H9 (cell line): ENCODE measurements around the gene SNX5. TPM values are rescaled to one million over a fixed set of nuclear protein-coding genes. Genes with fewer than 3 reads are reported as not detected.

Source experiments
- DNase-seq: peaks from one replicate; pipeline ENCODE4 v3.0.0-alpha.2; 2017
- H2AFZ ChIP-seq: one replicate; pipeline ENCODE4 v1.6.1; 2013; ENCODE audit warnings: mild to moderate bottlenecking, low read length, control low read depth, moderate library complexity
- H2AK5ac ChIP-seq: 2 replicates; pipeline ENCODE4 v1.6.1; 2013; ENCODE audit warnings: low read length, control low read depth, mixed read lengths; ENCODE audit not compliant: insufficient read length
- H2BK120ac ChIP-seq: one replicate; pipeline ENCODE4 v1.6.1; 2013; ENCODE audit warnings: low read depth, mild to moderate bottlenecking, low read length, control low read depth, inconsistent platforms; ENCODE audit not compliant: poor library complexity, severe bottlenecking
- H2BK12ac ChIP-seq: 2 replicates; pipeline ENCODE4 v1.6.1; 2013; ENCODE audit warnings: low read length, control low read depth, mixed read lengths, low read depth; ENCODE audit not compliant: insufficient read length
- H2BK15ac ChIP-seq: 2 replicates; pipeline ENCODE4 v1.6.1; 2013; ENCODE audit warnings: low read depth, low read length, control low read depth
- H2BK20ac ChIP-seq: one replicate; pipeline ENCODE4 v1.6.1; 2013; ENCODE audit warnings: low read depth, mild to moderate bottlenecking, low read length, control low read depth, inconsistent platforms; ENCODE audit not compliant: poor library complexity, severe bottlenecking
- H2BK5ac ChIP-seq: 2 replicates; pipeline ENCODE4 v1.6.1; 2013; ENCODE audit warnings: low read length, control low read depth, mixed read lengths; ENCODE audit not compliant: insufficient read length
- H3K14ac ChIP-seq: 2 replicates; pipeline ENCODE4 v1.6.1; 2013; ENCODE audit warnings: low read length, control low read depth; ENCODE audit not compliant: insufficient read depth
- H3K18ac ChIP-seq: 2 replicates; pipeline ENCODE4 v1.6.1; 2013; ENCODE audit warnings: low read depth, mild to moderate bottlenecking, mixed read lengths, low read length, control low read depth; ENCODE audit not compliant: insufficient read length
- H3K23ac ChIP-seq: 2 replicates; pipeline ENCODE4 v1.6.1; 2013; ENCODE audit warnings: low read length, control low read depth, mixed read lengths, low read depth; ENCODE audit not compliant: insufficient read length
- H3K23me2 ChIP-seq: 2 replicates; pipeline ENCODE4 v1.6.1; 2013; ENCODE audit warnings: low read depth, mild to moderate bottlenecking, mixed read lengths, low read length, control low read depth; ENCODE audit not compliant: insufficient read length, poor library complexity, severe bottlenecking
- H3K27ac ChIP-seq: 2 replicates; pipeline ENCODE4 v1.5.1; 2013; ENCODE audit warnings: low read length, control low read depth, mixed read lengths, low read depth; ENCODE audit not compliant: insufficient read length
- H3K27me3 ChIP-seq: 2 replicates; pipeline ENCODE4 v1.6.1; 2013; ENCODE audit warnings: low read length, control low read depth, inconsistent platforms; ENCODE audit not compliant: insufficient read depth
- H3K4ac ChIP-seq: 2 replicates; pipeline ENCODE4 v1.6.1; 2013; ENCODE audit warnings: low read depth, mild to moderate bottlenecking, control low read depth, inconsistent platforms, low read length, moderate library complexity
- H3K4me1 ChIP-seq: 2 replicates; pipeline ENCODE4 v1.6.1; 2013; ENCODE audit warnings: low read length, control low read depth, inconsistent platforms; ENCODE audit not compliant: insufficient read depth
- H3K4me2 ChIP-seq: 2 replicates; pipeline ENCODE4 v1.6.1; 2013; ENCODE audit warnings: low read length, control low read depth, mixed read lengths; ENCODE audit not compliant: insufficient read length, insufficient read depth
- H3K56ac ChIP-seq: 2 replicates; pipeline ENCODE4 v1.6.1; 2013; ENCODE audit warnings: low read depth, mild to moderate bottlenecking, mixed read lengths, low read length, control low read depth; ENCODE audit not compliant: insufficient read length
- H3K79me1 ChIP-seq: 2 replicates; pipeline ENCODE4 v1.6.1; 2013; ENCODE audit warnings: low read depth, mild to moderate bottlenecking, moderate library complexity, low read length, control low read depth, inconsistent platforms; ENCODE audit not compliant: insufficient read depth, poor library complexity, severe bottlenecking
- H3K79me2 ChIP-seq: 2 replicates; pipeline ENCODE4 v1.6.1; 2013; ENCODE audit warnings: low read length, control low read depth, inconsistent platforms; ENCODE audit not compliant: insufficient read depth
- H3K9ac ChIP-seq: 2 replicates; pipeline ENCODE4 v1.6.1; 2013; ENCODE audit warnings: low read length, control low read depth, mixed read lengths; ENCODE audit not compliant: insufficient read length; ENCODE audit errors: extremely low read depth
- H3K9me3 ChIP-seq: one replicate; pipeline ENCODE4 v1.6.1; 2013; ENCODE audit warnings: low read depth, low read length, inconsistent platforms; ENCODE audit not compliant: control insufficient read depth
- H3T11ph ChIP-seq: one replicate; pipeline ENCODE4 v1.6.1; 2013; ENCODE audit warnings: mild to moderate bottlenecking, low read length, control low read depth, inconsistent platforms
- H4K20me1 ChIP-seq: one replicate; pipeline ENCODE4 v1.6.1; 2013; ENCODE audit not compliant: control insufficient read depth, insufficient read length, insufficient read depth
- H4K5ac ChIP-seq: 2 replicates; pipeline ENCODE4 v1.6.1; 2013; ENCODE audit warnings: low read depth, mild to moderate bottlenecking, mixed read lengths, low read length, control low read depth; ENCODE audit not compliant: insufficient read length
- H4K8ac ChIP-seq: replicated peaks from 2 replicates; pipeline ENCODE4 v1.6.1; 2013; ENCODE audit warnings: low read length, control low read depth, mixed read lengths, low read depth; ENCODE audit not compliant: insufficient read length
- H4K91ac ChIP-seq: 2 replicates; pipeline ENCODE4 v1.6.1; 2013; ENCODE audit warnings: low read depth, mild to moderate bottlenecking, moderate library complexity, mixed read lengths, low read length, control low read depth; ENCODE audit not compliant: insufficient read length
- H3K27ac Mint-ChIP-seq, 3 experiments: 2 replicates in 2 of 3; 3 replicates in 1 of 3; pipeline ENCODE4 v1.8.0; 2020 to 2021; ENCODE audit warnings: mixed read lengths in 3 of 3, mild to moderate bottlenecking in 1 of 3, moderate library complexity in 1 of 3
- H3K27me3 Mint-ChIP-seq: 2 replicates; pipeline ENCODE4 v1.8.0; 2021; ENCODE audit warnings: low read depth, mild to moderate bottlenecking, moderate library complexity, mixed read lengths
- H3K36me3 Mint-ChIP-seq, 3 experiments: 2 replicates in 2 of 3; 3 replicates in 1 of 3; pipeline ENCODE4 v1.8.0; 2020 to 2021; ENCODE audit warnings: low read depth in 3 of 3, mixed read lengths in 3 of 3; ENCODE audit not compliant: insufficient read depth in 1 of 3
- H3K4me1 Mint-ChIP-seq, 2 experiments: 2 replicates each; pipeline ENCODE4 v1.8.0; 2020; ENCODE audit warnings: mixed read lengths in 2 of 2
- H3K4me3 Mint-ChIP-seq, 2 experiments: 2 replicates in 1 of 2; 3 replicates in 1 of 2; pipeline ENCODE4 v1.8.0; 2020 to 2021; ENCODE audit warnings: mild to moderate bottlenecking in 2 of 2, mixed read lengths in 2 of 2, moderate library complexity in 1 of 2
- H3K9me3 Mint-ChIP-seq, 2 experiments: 2 replicates in 1 of 2; 3 replicates in 1 of 2; pipeline ENCODE4 v1.8.0; 2020; ENCODE audit warnings: mild to moderate bottlenecking in 2 of 2, mixed read lengths in 2 of 2, moderate library complexity in 1 of 2
- CTCF ChIP-seq: fragments of 200-600 bp; sonication (generic); conservative IDR thresholded peaks from 3 replicates; pipeline ENCODE4 v1.8.0; 2021; ENCODE audit warnings: antibody characterized with exemption, mild to moderate bottlenecking
- WGBS: extraction: QIAGEN DNeasy Blood & Tissue Kit; methylation state at CpG from one replicate; pipeline ENCODE4 v1.1.7; 2013; ENCODE audit warnings: missing lambda C conversion rate, low lambda C conversion rate, mixed read lengths; ENCODE audit not compliant: insufficient read length; ENCODE audit errors: extremely low coverage; 5-methylcytosine and 5-hydroxymethylcytosine counted together
- total RNA-seq: library from RNA; stranded (reverse); gene quantifications from 2 replicates; pipeline ENCODE4 v1.2.1, GENCODE V29; 2021

The SNX5 gene
- total RNA-seq, 1 experiment from 2014 or later: 194 TPM

GRCh38 chr20:17990278-17990972 lies 21.8 kb upstream of the SNX5 start:
- peaks cover 20 to 39% (median 31%) of the 10 kb centered on the region in 3 experiments; a peak in 6 of 7 replicates for H3K36me3 Mint-ChIP-seq
- H2BK5ac ChIP-seq: no peak overlapping the region
- no peak overlapping the region for H2BK12ac ChIP-seq
- no peak overlapping the region for H2BK15ac ChIP-seq
- no peaks in the 10 kb centered on the region for H3K4me1 Mint-ChIP-seq
- no CpG with 5 or more reads among the region's 10 CpGs for WGBS
- no peak overlapping the region for H2BK20ac ChIP-seq
- H3K27ac Mint-ChIP-seq: no peak overlapping the region; a peak in 1 of 7 replicates
- no peak overlapping the region for H3K9ac ChIP-seq
- no peak overlapping the region for H2AFZ ChIP-seq
- no peaks in the 10 kb centered on the region for H3K27me3 Mint-ChIP-seq
- H3T11ph ChIP-seq: no peak overlapping the region
- H3K27ac ChIP-seq: no peak overlapping the region
- H3K9me3 ChIP-seq: no peaks in the 10 kb centered on the region
- H3K9me3 Mint-ChIP-seq: no peaks in the 10 kb centered on the region
- peaks cover 3% of the 10 kb centered on the region for H3K79me1 ChIP-seq
- H3K4me1 ChIP-seq: no peaks in the 10 kb centered on the region
- H2BK120ac ChIP-seq: no peak overlapping the region
- no peak overlapping the region for H3K23ac ChIP-seq
- no peak overlapping the region for H3K56ac ChIP-seq
- H3K4me3 Mint-ChIP-seq: no peak overlapping the region
- H3K4ac ChIP-seq: no peak overlapping the region
- no peak for DNase-seq
- H2AK5ac ChIP-seq: no peak overlapping the region
- no peaks in the 10 kb centered on the region for H4K20me1 ChIP-seq
- no peaks in the 10 kb centered on the region for H3K27me3 ChIP-seq
- H3K4me2 ChIP-seq: no peak overlapping the region
- no peak overlapping the region for H4K91ac ChIP-seq
- no peak for TF ChIP-seq CTCF
- H3K14ac ChIP-seq: no peak overlapping the region; the same call in 1 of the 2 replicates
- H3K23me2 ChIP-seq: no peaks in the 10 kb centered on the region
- no peak overlapping the region for H4K5ac ChIP-seq
- H4K8ac ChIP-seq: no peak overlapping the region
- H3K18ac ChIP-seq: no peak overlapping the region
- no peaks in the 10 kb centered on the region; the same call in 1 of the 2 replicates for H3K79me2 ChIP-seq
